ENCODE measurements around the gene CLEC2L.

CLEC2L gene

DNA sequence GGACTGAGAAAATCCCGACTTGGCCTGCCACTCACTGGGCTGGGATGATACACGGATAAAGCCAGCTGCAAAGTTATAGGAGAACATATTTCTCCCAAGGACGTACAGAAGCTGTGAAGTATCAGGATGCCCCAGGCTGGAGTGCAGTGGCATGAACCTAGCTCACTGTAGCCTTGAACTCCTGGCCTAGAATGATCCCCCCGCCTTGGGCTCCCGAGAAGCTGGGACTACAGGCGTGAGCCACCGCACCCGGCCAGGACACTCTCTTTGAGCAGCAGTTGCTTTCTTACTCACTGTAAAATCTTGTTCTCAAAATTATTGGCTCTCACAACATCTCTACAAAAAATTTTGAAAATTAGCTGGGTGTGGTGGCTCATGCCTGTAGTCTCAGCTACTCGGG is 50.4 kb downstream of the CLEC2L start:
- DNase-seq (ENCODE audit: low spot score), result no peak
- FAIRE-seq, result no peak

DNA sequence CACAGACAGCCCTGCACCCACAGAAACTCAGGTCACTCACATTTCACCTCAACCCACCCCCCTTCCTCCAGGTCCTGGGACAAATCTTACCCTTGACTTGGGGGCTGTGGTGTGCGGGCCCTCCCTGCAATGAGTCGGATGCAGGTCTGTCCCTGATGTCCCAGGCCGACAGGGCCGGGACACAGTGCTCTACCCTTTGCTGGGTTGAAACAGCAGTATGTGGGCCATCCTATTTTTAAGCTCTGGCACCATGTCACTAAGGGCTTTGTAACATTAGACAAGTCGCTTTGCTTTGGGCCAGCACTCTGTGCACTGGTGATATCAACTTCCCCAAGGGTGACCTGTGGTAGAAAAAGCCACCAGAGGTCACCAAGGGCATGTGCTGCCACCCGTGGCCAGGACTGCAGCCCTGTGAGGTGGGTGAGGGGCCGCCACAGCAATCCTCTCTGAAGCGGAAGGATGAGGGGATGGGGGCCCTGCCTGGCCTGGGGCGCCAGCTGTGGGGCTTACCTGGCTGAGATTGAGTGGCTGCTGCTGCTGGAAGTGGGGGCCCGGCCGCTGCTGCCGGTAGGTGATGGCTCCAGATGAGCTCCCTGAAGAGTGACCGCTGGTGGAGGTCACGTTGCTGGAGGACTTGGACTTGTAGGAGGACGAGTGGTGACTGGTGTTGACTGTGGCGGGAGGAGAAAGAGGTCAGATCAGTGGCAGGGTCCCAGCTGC is 51.3 kb downstream of the CLEC2L start:
- DNase-seq (ENCODE audit: low spot score), result no peak
- no peak for FAIRE-seq

DNA sequence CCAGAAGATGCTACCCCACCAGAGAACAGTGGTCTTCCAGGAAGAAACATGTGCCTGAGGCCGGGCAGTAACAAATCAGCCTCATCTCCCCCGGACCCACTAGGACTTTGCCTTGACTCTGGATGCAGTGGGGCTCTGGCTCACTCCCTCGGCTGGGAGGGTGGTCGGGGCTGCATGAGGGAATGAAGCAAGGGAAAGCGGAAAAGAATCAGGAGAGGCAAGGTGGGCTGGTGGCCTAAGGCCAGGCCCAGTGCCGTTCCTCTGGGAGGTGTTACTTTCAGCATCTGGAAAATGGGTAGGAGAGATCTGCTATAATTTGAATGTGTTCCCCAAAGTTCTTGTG is 51.8 kb downstream of the CLEC2L start:
- DNase-seq (ENCODE audit: low spot score) (no peak), FAIRE-seq (no peak)

DNA sequence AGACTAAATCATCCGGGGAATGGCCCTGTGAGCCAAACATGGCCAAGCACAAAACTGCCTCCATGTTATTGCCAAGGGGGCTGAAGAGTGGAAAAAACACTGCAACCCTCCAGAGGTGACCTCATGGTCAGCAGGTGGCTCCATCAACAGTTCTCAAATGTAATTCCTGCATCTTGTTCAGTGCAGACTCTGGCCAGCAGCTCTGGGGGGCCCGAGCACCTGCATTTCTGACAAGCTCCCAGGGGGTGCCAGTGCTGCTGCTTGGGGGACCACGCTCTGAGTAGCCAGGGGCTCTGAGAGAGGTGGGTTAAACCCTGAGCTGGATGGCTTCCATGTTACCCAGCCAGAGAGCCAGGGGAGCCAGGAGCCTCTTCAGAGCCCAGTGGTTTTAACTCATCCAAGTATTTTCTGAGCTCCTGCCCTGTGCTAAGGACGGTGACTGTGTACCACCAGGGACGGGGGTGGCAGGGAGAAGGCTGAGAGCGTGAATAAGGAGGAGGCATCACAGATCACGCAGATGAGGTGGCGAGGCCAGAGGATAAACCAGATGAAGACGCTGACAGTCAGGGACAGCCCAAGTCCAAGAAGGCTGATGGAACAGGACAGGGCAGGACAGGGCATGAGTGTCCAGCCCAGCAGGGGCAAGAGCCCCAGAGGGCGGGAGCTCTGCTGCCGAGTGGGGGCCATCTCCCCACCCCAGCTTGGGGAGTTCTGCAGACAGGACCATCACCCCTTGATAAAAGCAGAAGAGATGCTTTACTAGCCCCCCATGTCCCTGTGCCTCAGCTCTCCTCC is 52.9 kb downstream of the CLEC2L start:
- DNase-seq (ENCODE audit: low spot score), result no peak
- no peak for FAIRE-seq

DNA sequence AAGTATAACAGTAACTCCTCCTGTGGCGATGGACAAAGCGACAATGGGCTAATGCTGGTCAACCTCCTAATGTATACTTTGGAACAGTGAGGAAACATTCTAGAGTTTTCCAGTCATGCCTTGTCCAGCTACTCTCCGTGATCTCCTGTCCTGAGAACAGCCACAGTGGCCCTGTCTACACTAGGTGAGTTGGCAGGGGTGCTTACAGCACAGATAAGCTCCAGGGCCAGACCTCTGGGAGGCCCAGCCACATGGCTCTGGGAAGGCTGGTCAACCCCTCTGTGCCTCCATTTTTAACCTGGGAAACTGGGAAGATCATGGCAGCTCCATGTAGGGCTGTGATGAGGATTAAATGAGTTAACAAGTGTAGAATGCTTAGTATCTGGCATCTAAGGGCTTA is 57.0 kb downstream of the CLEC2L start:
- DNase-seq (ENCODE audit: low spot score) (no peak), FAIRE-seq (no peak)

DNA sequence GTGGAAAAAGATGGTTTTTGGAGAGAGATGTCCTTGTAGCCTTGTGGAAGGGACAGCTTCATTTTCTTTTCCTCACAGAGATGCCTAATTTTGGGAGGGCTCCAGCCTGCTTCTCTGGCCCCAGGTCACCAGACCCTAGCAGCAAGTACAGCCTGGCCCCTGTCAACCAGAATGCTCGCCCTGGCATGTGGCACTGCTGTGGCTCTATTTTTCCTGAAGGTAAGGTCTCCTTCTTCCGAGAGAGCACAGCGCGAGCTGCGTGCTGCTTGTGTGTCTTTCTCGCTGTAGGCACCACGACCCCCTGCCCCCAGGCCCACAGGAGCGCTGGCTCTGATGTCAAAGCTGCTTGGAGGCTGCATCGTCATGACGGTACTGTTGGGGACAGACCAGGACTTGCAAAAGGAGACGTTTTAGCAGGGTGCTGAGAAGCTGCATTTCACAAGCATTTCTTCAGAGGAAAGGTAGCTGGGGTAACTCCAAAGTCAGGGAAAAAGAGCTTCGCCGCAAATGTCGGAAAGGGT is 58.7 kb downstream of the CLEC2L start:
- FAIRE-seq (no peak), DNase-seq (ENCODE audit: low spot score) (no peak)

DNA sequence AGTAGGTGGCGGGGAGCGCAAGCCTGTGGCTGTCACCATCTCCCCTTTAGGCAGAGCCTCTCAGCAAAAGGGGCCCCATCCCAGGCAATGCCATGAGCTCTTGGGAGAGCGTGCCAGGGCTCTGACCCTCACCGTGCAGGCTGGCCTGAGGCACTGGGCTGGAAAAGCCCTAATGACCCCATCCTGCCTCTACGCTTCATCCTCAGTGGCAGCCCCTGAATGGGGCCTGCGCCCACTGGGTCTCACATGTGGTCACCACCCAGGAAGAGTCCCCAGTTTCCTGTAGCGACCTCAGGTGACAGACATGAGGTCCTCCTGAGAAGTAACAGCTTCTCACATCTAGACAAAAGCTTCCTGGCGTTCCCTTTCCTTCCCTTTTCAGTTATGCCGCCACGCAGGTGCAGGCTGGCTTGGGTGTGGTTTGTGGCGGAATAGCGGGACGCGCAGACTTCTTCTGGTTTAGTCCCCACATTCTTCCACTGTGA is 59.2 kb downstream of the CLEC2L start:
- no peak for DNase-seq (ENCODE audit: low spot score)
- no peak for FAIRE-seq

DNA sequence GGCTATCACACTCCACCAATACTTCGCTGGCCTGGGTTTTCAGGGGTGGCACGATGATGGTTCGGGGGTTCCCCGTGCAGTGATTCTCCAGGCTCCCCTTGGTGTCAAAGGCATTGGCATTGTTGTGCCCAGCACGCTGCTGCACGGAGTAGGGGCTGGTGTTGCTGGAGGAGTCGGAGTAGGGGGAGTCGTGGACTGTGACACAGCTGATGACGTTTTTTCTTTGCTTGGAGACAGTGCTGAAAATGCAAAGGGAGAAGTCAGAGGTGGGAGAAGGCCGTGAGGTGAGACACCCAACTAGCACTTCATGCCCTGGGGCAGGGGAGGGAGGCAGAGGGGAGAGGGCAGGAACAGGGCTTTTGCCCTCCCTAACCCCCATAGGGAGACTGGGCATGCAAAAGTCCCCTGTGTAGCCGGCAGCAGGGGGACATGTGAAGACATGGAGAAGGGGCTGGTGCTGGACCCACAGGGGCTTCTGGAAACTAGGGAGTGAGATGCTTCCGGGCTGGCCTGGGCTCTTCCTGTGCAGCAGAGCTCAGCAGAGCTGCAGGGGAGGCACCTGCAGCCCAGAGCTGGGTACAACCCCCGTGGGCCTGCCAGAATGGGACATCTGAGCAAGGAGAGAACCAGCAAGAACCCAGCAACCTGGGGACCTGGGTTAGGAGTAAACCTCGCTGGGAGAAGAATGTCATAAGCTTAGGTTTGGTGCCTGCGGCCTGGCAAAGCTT is 60.5 kb downstream of the CLEC2L start:
- no peak for DNase-seq (ENCODE audit: low spot score)
- no peak for FAIRE-seq

DNA sequence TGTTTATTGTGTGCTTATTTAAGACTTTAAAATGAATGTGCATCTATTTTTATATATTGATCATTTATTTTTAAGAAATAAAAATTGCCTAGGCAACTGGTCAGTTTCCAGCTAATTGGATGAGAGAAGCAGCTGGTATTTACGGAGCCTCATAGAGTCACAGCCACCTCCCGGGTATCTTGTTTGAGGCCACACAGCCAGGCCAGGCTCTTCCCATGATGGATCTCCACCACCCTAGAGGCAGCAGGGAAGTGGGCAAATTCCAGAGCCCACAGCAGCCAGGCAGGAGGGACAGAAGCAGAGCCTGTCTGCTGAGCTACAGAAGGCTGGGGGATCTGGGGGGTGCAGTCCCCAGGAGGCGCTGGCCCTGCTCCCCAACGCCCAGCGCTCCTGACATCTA is 61.6 kb downstream of the CLEC2L start:
- DNase-seq (ENCODE audit: low spot score), result no peak

DNA sequence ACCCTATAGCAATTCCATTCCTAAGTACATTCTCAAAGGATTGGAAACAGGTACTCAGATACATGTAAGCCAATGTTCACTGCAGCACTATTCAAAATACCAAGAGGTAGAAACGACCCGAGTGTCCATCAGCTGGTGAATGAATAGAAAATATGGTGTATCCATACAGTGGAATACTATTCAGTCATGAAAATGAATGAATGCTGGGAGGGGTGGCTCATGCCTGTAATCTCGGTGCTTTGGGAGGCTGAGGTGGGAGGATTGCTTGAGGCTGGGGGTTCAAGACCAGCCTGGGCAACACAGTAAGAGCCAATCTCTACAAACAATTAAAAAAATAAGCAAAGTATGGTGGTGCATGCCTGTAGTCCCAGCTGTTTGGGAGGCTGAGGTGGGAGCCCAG is 62.8 kb downstream of the CLEC2L start:
- FAIRE-seq, result no peak
- no peak for DNase-seq (ENCODE audit: low spot score)

More for the DNA sequence above, 61.6 kb downstream of the CLEC2L start:
- FAIRE-seq, result no peak

DNA sequence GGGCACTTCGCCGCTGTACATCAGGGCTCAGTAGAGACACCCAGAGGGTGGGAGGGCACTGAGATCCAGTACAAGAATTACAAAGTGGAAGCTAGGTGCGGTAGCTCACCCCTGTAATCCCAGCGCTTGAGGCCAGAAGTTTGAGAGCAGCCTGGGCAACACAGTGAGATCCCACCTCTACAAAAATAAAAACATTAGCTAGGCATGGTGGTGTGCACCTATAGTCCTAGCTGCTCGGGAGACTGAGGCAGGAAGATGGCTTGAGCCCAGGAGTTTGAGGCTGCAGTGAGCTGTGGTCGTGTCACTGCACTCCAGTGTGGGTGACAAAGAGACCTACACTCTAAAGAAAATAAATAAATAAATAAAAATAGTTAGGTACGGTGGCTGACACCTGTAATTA is 64.0 kb downstream of the CLEC2L start:
- FAIRE-seq, result no peak
- no peak for DNase-seq (ENCODE audit: low spot score)

DNA sequence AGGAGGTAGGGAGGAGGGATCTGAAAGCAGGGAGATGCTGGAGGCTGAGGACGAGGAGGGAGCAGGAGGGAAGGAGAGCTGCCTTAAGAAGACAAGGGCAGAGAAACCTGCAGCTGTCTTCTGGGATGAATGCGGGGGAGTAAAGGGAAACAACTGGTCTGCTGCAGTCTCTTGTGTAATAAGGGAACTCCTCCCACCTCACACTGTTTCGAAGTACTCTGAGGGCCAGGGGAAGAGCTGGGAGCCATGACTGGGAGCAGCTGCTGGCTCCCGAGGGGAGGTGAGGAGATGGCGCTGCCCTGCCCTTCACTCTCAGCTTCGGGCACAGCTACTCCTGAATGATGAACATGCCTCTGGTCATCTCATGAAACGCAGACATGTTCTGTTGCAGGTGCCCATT is 65.1 kb downstream of the CLEC2L start:
- FAIRE-seq (no peak), DNase-seq (ENCODE audit: low spot score) (no peak)

DNA sequence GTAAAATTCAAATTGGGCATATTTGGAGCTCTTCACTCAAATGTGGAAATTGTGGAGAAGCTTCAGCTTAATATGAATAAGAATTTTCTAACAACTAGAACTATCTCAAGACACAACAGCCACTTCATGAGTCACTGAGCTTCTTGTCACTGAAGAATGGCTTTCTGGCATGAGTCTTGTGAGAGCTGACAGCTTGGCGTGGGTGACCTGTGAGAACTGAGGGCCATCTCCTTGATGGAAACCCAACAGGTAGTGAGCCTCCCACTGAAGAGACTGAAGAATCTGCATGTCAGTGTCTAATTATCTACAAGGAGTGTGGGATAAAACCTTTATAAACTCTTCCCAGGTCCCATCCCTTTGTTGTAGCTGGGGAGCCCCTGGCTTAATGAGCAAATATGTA is 66.0 kb downstream of the CLEC2L start:
- FAIRE-seq (no peak), DNase-seq (ENCODE audit: low spot score) (no peak)

DNA sequence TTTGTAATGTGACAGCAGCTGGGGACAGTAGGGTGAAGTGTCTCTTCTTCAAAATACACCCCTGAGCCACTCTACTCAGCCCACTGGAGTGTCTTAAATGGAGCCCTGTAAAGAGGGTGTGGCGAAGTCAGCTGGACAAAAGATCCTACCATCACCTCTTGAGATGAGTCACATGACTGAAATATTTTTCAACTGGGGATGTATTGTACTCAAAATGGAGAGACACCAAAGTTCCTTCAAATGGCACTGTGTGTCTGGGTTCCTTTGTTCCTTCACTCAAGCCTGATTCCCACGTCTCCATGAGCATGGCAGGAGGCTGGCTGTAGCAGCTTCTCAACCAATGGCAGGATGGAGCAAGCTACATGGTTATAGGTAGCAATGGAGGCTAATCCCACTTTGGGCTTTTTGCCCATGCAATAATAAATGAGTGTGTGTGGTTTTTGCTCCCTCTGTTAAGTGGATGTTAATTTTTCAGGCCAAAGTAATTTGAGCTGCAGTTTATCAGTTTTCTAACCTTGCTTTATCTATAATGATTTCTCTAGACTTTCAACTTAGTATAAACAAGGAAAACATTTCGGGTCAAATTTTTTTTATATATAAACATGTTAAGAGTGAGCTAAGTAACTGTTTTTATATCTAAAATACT is 68.2 kb downstream of the CLEC2L start:
- FAIRE-seq, result no peak
- DNase-seq (ENCODE audit: low spot score), result no peak

DNA sequence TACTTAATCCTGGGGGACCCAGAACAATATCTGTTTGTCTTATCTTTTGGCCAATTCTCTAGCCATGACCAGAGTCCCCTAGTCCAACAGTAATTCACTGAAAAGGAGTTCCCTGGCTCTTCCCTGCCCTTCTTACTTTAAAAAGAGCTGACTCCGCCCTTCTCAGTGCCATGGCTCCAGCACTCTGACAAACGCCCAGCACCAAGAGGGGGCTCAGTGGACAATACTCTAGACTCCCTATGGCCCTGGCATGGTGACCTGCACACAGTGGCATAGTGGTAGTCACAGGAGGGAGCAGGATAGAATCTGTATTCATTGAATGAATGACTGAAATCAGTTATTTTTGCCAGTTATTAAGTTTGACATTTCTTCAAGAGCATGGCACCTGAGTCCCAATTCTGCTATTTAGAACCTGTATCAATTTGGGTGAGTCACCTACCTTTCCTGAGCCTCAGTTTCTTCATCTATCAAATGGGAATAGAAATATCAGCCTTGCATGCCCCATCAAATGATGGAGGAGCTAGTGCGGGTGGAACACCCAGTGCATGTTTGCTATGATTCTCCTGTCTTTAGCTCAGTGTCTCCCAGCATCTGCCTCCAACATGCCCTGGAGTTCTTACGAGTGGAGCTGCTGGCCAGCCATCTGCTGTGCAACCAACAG is 69.4 kb downstream of the CLEC2L start:
- FAIRE-seq (no peak), DNase-seq (ENCODE audit: low spot score) (no peak)

DNA sequence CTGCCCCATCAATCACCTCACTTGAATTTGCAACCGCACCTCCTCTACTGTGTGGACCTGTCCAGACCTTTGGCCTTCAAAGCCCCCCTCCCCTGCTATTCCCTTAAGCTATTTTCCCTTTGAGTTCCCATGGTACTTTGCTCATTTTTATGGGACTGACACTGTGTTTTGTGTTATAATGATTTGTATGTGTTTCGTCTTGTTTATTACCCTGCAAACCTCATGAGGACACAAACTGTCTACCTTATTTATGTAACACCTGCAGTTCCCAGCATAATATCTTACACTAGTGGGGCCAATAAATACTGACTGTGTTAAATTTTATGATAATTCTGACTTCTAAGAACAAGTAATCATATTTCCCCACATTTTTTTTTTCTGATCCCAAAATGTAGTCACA is 70.6 kb downstream of the CLEC2L start:
- DNase-seq (ENCODE audit: low spot score) (no peak), FAIRE-seq (no peak)
